HEK293 (cell line): ENCODE measurements around the gene HP1BP3.

Source experiments
- BCL11B ChIP-seq: fragments of 450-650 bp; formaldehyde crosslinking; IDR thresholded peaks from 2 replicates; pipeline ENCODE4 v1.5.1; 2016; ENCODE audit warnings: low read depth, missing biosample characterization, missing genetic modification characterization
- GLIS2 ChIP-seq: fragments of 450-650 bp; formaldehyde crosslinking; IDR thresholded peaks from 2 replicates; pipeline ENCODE4 v1.5.1; 2016; ENCODE audit warnings: missing biosample characterization, missing genetic modification characterization
- KLF8 ChIP-seq: fragments of 450-650 bp; formaldehyde crosslinking; IDR thresholded peaks from 2 replicates; pipeline ENCODE4 v1.5.1; 2016; ENCODE audit warnings: missing biosample characterization, missing genetic modification characterization
- KLF9 ChIP-seq: fragments of 450-650 bp; formaldehyde crosslinking; IDR thresholded peaks from 2 replicates; pipeline ENCODE4 v1.5.1; 2016; ENCODE audit warnings: missing biosample characterization, missing genetic modification characterization, low read depth
- MZF1 ChIP-seq: fragments of 450-650 bp; formaldehyde crosslinking; IDR thresholded peaks from 2 replicates; pipeline ENCODE4 v1.5.1; 2017; ENCODE audit warnings: missing biosample characterization, missing genetic modification characterization, borderline replicate concordance
- YY2 ChIP-seq: fragments of 450-650 bp; formaldehyde crosslinking; IDR thresholded peaks from 2 replicates; pipeline ENCODE4 v1.5.1; 2016; ENCODE audit warnings: missing biosample characterization, missing genetic modification characterization
- ZBTB1 ChIP-seq: fragments of 450-650 bp; formaldehyde crosslinking; IDR thresholded peaks from 2 replicates; pipeline ENCODE4 v1.5.1; 2016; ENCODE audit warnings: missing biosample characterization, missing genetic modification characterization
- ZBTB48 ChIP-seq: fragments of 450-650 bp; formaldehyde crosslinking; IDR thresholded peaks from 2 replicates; pipeline ENCODE4 v1.5.1; 2016; ENCODE audit warnings: missing biosample characterization, missing genetic modification characterization
- ZBTB6 ChIP-seq: fragments of 450-650 bp; formaldehyde crosslinking; IDR thresholded peaks from 2 replicates; pipeline ENCODE4 v1.5.1; 2017; ENCODE audit warnings: missing biosample characterization, missing genetic modification characterization
- ZIC2 ChIP-seq: fragments of 450-650 bp; formaldehyde crosslinking; IDR thresholded peaks from 2 replicates; pipeline ENCODE4 v1.5.1; 2016; ENCODE audit warnings: missing biosample characterization, missing genetic modification characterization
- ZNF146 ChIP-seq: fragments of 450-650 bp; formaldehyde crosslinking; IDR thresholded peaks from 2 replicates; pipeline ENCODE4 v1.5.1; 2016; ENCODE audit warnings: missing biosample characterization, missing genetic modification characterization
- ZNF148 ChIP-seq: fragments of 450-650 bp; formaldehyde crosslinking; IDR thresholded peaks from 2 replicates; pipeline ENCODE4 v1.5.0; 2017; ENCODE audit warnings: missing biosample characterization, missing genetic modification characterization, borderline replicate concordance
- ZNF223 ChIP-seq: fragments of 450-650 bp; formaldehyde crosslinking; IDR thresholded peaks from 2 replicates; pipeline ENCODE4 v1.5.1; 2016; ENCODE audit warnings: missing biosample characterization, missing genetic modification characterization
- ZNF366 ChIP-seq: fragments of 450-650 bp; formaldehyde crosslinking; conservative IDR thresholded peaks from 2 replicates; pipeline ENCODE4 v1.5.1; 2016; ENCODE audit warnings: missing biosample characterization, missing genetic modification characterization
- ZNF37A ChIP-seq: fragments of 450-650 bp; IDR thresholded peaks from 2 replicates; pipeline ENCODE4 v1.5.1; 2018; ENCODE audit warnings: missing biosample characterization, missing genetic modification characterization
- ZNF426 ChIP-seq: fragments of 450-650 bp; formaldehyde crosslinking; IDR thresholded peaks from 2 replicates; pipeline ENCODE4 v1.5.1; 2017; ENCODE audit warnings: missing biosample characterization, missing genetic modification characterization, mild to moderate bottlenecking, inconsistent platforms, moderate library complexity
- ZNF48 ChIP-seq: fragments of 450-650 bp; formaldehyde crosslinking; IDR thresholded peaks from 2 replicates; pipeline ENCODE4 v1.5.1; 2016; ENCODE audit warnings: missing biosample characterization, missing genetic modification characterization
- ZNF600 ChIP-seq: fragments of 450-650 bp; formaldehyde crosslinking; IDR thresholded peaks from 2 replicates; pipeline ENCODE4 v1.5.1; 2016; ENCODE audit warnings: missing biosample characterization, missing genetic modification characterization
- ZNF645 ChIP-seq: fragments of 450-650 bp; formaldehyde crosslinking; IDR thresholded peaks from 2 replicates; pipeline ENCODE4; 2016; ENCODE audit warnings: missing biosample characterization, missing genetic modification characterization
- ZNF670 ChIP-seq: fragments of 450-650 bp; formaldehyde crosslinking; IDR thresholded peaks from 2 replicates; pipeline ENCODE4 v1.5.1; 2016; ENCODE audit warnings: missing biosample characterization, missing genetic modification characterization, low read depth
- TF ChIP-seq, protein P1 (sequence below): fragments of 450-650 bp; formaldehyde crosslinking; IDR thresholded peaks from 2 replicates; pipeline ENCODE4 v1.5.1; 2017; ENCODE audit warnings: missing biosample characterization, missing genetic modification characterization
- TF ChIP-seq, protein P2 (sequence below): fragments of 450-650 bp; formaldehyde crosslinking; IDR thresholded peaks from 2 replicates; pipeline ENCODE4 v1.5.1; 2016; ENCODE audit warnings: missing biosample characterization, missing genetic modification characterization
- TF ChIP-seq, protein P3 (sequence below): fragments of 450-650 bp; formaldehyde crosslinking; IDR thresholded peaks from 2 replicates; pipeline ENCODE4 v1.5.1; 2016; ENCODE audit warnings: missing biosample characterization, missing genetic modification characterization
- TF ChIP-seq, protein P4 (sequence below): fragments of 450-650 bp; formaldehyde crosslinking; IDR thresholded peaks from 2 replicates; pipeline ENCODE4 v1.5.1; 2017; ENCODE audit warnings: missing biosample characterization, mild to moderate bottlenecking, missing genetic modification characterization, moderate library complexity
- TF ChIP-seq, protein P5 (sequence below): fragments of 450-650 bp; formaldehyde crosslinking; IDR thresholded peaks from 2 replicates; pipeline ENCODE4 v1.5.1; 2016; ENCODE audit warnings: missing biosample characterization, missing genetic modification characterization

The HP1BP3 gene

GRCh38 chr1:20696397-20697333, 90.4 kb downstream of the HP1BP3 start (continued):
- peak; percentile 37; the same call in 1 of the 2 replicates for TF ChIP-seq KLF9 (tag by site-specific recombination)
- TF ChIP-seq ZNF670 (tag by site-specific recombination), result no peak
- no peak for TF ChIP-seq ZNF37A (tag by site-specific recombination)
- TF ChIP-seq, protein P1, sequence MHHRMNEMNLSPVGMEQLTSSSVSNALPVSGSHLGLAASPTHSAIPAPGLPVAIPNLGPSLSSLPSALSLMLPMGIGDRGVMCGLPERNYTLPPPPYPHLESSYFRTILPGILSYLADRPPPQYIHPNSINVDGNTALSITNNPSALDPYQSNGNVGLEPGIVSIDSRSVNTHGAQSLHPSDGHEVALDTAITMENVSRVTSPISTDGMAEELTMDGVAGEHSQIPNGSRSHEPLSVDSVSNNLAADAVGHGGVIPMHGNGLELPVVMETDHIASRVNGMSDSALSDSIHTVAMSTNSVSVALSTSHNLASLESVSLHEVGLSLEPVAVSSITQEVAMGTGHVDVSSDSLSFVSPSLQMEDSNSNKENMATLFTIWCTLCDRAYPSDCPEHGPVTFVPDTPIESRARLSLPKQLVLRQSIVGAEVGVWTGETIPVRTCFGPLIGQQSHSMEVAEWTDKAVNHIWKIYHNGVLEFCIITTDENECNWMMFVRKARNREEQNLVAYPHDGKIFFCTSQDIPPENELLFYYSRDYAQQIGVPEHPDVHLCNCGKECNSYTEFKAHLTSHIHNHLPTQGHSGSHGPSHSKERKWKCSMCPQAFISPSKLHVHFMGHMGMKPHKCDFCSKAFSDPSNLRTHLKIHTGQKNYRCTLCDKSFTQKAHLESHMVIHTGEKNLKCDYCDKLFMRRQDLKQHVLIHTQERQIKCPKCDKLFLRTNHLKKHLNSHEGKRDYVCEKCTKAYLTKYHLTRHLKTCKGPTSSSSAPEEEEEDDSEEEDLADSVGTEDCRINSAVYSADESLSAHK (tag by site-specific recombination), result 0 out of 2 replicates have a peak, but pooled peaks have one; percentile 34
- 0 out of 2 replicates have a peak, but pooled peaks have one; percentile 58 for TF ChIP-seq YY2
- 0 out of 2 replicates have a peak, but pooled peaks have one; percentile 7 for TF ChIP-seq ZNF223 (tag by site-specific recombination)
- TF ChIP-seq MZF1 (tag by site-specific recombination), result peak; percentile 77; the same call in 1 of the 2 replicates
- TF ChIP-seq ZNF426, result no peak
- TF ChIP-seq, protein P2, sequence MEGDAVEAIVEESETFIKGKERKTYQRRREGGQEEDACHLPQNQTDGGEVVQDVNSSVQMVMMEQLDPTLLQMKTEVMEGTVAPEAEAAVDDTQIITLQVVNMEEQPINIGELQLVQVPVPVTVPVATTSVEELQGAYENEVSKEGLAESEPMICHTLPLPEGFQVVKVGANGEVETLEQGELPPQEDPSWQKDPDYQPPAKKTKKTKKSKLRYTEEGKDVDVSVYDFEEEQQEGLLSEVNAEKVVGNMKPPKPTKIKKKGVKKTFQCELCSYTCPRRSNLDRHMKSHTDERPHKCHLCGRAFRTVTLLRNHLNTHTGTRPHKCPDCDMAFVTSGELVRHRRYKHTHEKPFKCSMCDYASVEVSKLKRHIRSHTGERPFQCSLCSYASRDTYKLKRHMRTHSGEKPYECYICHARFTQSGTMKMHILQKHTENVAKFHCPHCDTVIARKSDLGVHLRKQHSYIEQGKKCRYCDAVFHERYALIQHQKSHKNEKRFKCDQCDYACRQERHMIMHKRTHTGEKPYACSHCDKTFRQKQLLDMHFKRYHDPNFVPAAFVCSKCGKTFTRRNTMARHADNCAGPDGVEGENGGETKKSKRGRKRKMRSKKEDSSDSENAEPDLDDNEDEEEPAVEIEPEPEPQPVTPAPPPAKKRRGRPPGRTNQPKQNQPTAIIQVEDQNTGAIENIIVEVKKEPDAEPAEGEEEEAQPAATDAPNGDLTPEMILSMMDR (tag by site-specific recombination), result peak; percentile 92
- 0 out of 2 replicates have a peak, but pooled peaks have one; percentile 24 for TF ChIP-seq BCL11B (tag by site-specific recombination)
- TF ChIP-seq, protein P3, sequence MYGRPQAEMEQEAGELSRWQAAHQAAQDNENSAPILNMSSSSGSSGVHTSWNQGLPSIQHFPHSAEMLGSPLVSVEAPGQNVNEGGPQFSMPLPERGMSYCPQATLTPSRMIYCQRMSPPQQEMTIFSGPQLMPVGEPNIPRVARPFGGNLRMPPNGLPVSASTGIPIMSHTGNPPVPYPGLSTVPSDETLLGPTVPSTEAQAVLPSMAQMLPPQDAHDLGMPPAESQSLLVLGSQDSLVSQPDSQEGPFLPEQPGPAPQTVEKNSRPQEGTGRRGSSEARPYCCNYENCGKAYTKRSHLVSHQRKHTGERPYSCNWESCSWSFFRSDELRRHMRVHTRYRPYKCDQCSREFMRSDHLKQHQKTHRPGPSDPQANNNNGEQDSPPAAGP (tag by site-specific recombination), result peak; percentile 84
- TF ChIP-seq ZIC2, result peak; percentile 97
- TF ChIP-seq ZBTB1 (tag by site-specific recombination), result no peak
- TF ChIP-seq, protein P4, sequence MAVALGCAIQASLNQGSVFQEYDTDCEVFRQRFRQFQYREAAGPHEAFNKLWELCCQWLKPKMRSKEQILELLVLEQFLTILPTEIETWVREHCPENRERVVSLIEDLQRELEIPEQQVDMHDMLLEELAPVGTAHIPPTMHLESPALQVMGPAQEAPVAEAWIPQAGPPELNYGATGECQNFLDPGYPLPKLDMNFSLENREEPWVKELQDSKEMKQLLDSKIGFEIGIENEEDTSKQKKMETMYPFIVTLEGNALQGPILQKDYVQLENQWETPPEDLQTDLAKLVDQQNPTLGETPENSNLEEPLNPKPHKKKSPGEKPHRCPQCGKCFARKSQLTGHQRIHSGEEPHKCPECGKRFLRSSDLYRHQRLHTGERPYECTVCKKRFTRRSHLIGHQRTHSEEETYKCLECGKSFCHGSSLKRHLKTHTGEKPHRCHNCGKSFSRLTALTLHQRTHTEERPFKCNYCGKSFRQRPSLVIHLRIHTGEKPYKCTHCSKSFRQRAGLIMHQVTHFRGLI (tag by site-specific recombination), result peak; percentile 20; the same call in 1 of the 2 replicates
- TF ChIP-seq ZBTB6 (tag by site-specific recombination), result peak; percentile 58
- TF ChIP-seq GLIS2 (tag by site-specific recombination), result peak; percentile 99
- peak; percentile 40; the same call in 1 of the 2 replicates for TF ChIP-seq ZNF366 (tag by site-specific recombination)
- no peak for TF ChIP-seq ZNF148 (tag by site-specific recombination)
- TF ChIP-seq ZBTB48 (tag by site-specific recombination), result peak; percentile 79
- TF ChIP-seq ZNF48 (tag by site-specific recombination), result no peak
- no peak for TF ChIP-seq ZNF146
- TF ChIP-seq, protein P5, sequence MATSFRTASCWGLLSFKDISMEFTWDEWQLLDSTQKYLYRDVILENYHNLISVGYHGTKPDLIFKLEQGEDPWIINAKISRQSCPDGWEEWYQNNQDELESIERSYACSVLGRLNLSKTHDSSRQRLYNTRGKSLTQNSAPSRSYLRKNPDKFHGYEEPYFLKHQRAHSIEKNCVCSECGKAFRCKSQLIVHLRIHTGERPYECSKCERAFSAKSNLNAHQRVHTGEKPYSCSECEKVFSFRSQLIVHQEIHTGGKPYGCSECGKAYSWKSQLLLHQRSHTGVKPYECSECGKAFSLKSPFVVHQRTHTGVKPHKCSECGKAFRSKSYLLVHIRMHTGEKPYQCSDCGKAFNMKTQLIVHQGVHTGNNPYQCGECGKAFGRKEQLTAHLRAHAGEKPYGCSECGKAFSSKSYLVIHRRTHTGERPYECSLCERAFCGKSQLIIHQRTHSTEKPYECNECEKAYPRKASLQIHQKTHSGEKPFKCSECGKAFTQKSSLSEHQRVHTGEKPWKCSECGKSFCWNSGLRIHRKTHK, result no peak
- peak; percentile 83 for TF ChIP-seq KLF8 (tag by site-specific recombination)
- TF ChIP-seq ZNF645 (tag by site-specific recombination), result no peak
- TF ChIP-seq ZNF600 (tag by site-specific recombination), result peak; percentile 96
